ENCODE measurements around the gene NPR2.

Gene NPR2

DNA sequence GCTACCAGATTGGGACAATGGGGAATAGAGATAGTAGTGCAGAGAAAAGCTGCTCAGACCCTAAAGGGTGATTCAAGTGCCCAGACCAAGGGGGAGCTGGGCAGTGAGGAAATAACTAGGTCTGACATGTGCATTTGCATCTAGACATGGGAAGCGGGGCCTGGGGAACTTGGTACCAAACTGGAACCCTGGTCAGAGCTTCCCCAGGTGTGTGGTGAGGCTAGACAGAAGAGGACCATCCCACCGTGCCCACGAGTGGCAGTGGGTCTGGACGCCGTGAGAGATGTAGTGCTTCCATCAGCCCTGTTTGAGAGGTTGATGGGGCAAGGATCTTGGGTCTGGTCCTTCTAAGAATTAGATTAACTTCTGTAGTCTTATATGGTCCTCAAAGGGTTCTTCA is 45.2 kb downstream of the NPR2 start:
- DNase-seq (ENCODE audit: low read depth, low spot score) = no peak
- no peak for TF ChIP-seq CTCF (IDR thresholded peaks at IDR 0.05; ENCODE audit: insufficient read depth, low read length, missing control alignments)
- ChIA-PET CTCF (interaction anchor here (0.9 to 10.0 kb wide), 5 partner anchors 11 to 109 kb away, joined by 4 to 106 read pairs (median 5); partner anchors contain the start of genes FAM221B and TMEM8B), POLR2A (no interaction called here)
- H3K4me3 ChIP-seq (ENCODE audit: low read depth, low read length) = no peak overlapping the region

DNA sequence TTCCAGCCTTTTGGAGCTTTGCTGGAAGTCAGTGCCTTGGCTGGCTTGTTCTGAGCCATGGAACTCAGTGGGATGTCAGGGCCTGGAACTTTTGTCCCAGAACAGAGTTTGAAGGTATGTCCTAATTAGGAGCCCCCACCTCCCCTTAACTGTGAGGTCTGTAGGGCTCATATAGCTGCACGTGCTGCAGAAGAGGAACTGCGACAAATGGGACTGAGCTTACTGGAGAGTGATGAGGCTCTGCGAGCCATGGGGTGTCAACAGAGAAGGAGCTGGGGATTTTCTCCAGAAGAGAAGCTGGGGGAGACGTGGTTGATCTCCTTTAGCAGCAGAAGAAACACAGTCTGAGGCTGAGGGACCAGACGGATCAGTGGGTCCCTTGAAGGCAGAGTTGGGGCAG is 48.5 kb downstream of the NPR2 start:
- ChIA-PET POLR2A (no interaction called here), CTCF (interaction anchor here (1.3 to 10.0 kb wide), 3 partner anchors 15 to 64 kb away, joined by 4 to 106 read pairs (median 13); partner anchors contain the start of genes FAM221B and TMEM8B)
- no peak overlapping the region for H3K4me3 ChIP-seq (ENCODE audit: low read depth, low read length)
- TF ChIP-seq CTCF (IDR thresholded peaks at IDR 0.05; ENCODE audit: insufficient read depth, low read length, missing control alignments) = no peak
- no peak for DNase-seq (ENCODE audit: low read depth, low spot score)

DNA sequence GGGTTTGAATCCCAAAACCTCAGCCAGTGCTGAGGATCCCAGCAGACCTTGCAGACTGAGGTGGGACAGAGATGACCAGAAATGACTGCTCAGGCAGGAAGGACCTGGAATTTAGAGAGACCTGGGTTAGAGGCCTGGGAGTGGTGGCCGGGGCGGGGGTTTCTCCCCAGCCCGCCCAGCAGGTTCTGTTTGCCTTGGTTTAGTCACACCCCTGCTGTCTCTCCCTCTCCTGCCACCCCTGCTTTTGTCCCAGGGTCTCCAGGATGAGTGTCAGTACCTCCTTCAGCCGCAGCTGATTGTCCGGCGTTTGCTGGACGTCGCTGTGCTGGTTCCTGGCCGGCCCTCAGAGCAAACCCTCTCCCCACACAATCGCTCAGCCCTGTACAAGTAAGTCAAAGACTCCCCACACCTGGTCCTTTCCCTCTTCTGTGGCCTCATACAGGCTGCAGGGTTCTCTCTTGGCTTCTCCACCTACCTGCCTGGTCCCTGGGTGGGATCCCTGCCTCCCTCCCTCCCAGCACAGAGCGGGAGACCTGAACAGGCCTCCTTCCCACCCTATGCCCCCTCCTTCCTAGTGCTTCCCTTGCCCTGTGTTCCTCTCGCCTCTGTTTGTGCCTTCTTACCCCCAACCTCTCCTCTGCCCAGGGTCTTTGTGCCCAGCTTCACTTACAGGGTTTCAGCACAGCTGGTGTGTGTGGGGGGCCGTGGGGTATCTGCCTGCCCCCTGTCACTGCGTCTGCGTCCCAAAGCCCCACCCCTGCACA is 49.7 kb downstream of the NPR2 start:
- CTCF ChIA-PET = interaction anchor here (1.0 to 10.0 kb wide), 5 partner anchors 8 to 51 kb away, joined by 3 to 106 read pairs (median 3); partner anchors contain the start of genes FAM221B and TMEM8B
- TF ChIP-seq CTCF (IDR thresholded peaks at IDR 0.05; ENCODE audit: insufficient read depth, low read length, missing control alignments) = no peak
- POLR2A ChIA-PET = no interaction called here
- no peak overlapping the region for H3K4me3 ChIP-seq (ENCODE audit: low read depth, low read length)
- no peak for DNase-seq (ENCODE audit: low read depth, low spot score)

DNA sequence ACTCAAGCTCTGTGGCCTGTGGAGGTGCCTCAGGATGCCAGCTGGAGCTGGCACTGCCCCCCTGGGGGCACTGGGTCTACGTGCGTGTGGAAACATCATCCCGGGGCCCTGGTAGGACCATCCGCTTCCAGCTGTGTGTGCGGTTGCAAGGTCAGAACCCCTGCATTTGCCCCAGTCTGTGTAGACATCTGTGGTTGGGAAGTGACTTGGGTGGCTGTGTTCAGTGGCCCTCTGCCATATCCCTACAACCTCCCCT is 50.2 kb downstream of the NPR2 start:
- CTCF ChIA-PET = interaction anchor here (1.0 to 10.0 kb wide), 5 partner anchors 8 to 51 kb away, joined by 3 to 106 read pairs (median 3); partner anchors contain the start of genes FAM221B and TMEM8B
- POLR2A ChIA-PET = no interaction called here
- DNase-seq (ENCODE audit: low read depth, low spot score) = no peak
- no peak for TF ChIP-seq CTCF (IDR thresholded peaks at IDR 0.05; ENCODE audit: insufficient read depth, low read length, missing control alignments)
- no peak overlapping the region for H3K4me3 ChIP-seq (ENCODE audit: low read depth, low read length)

- ChIA-PET CTCF (interaction anchor here (0.9 to 10.0 kb wide), 6 partner anchors 9 to 52 kb away, joined by 3 to 106 read pairs (median 4); partner anchors contain the start of genes FAM221B and TMEM8B), POLR2A (no interaction called here)
- no peak for DNase-seq (ENCODE audit: low read depth, low spot score)
These were observed 50.8 kb downstream of the NPR2 start for GRCh38 chr9:35842020-35842745.

More at GRCh38 chr9:35842020-35842745, 50.8 kb downstream of the NPR2 start:
- no peak for TF ChIP-seq CTCF (IDR thresholded peaks at IDR 0.05; ENCODE audit: insufficient read depth, low read length, missing control alignments)
- H3K4me3 ChIP-seq (ENCODE audit: low read depth, low read length) = no peak overlapping the region

All from AG04449 (cell line).